Endometrial microvascular endothelial cells (primary cell): ENCODE results near the gene PRSS23. TPM values are rescaled to one million over a fixed set of nuclear protein-coding genes. Genes with fewer than 3 reads are reported as not detected.
"Not testable (repeated sequence)": the region's sequence is repeated elsewhere in the genome, so short reads cannot be mapped to it uniquely, and the experiment has no call there.

Source experiments
- in situ Hi-C: cut with HindIII; loops from 2 replicates; pipeline ENCODE4 v1.10.0; 2017; ENCODE audit warnings: low sequenced_read_pairs, low pct_unique_long_range_greater_than_20kb; ENCODE audit errors: inconsistent ontology term
- total RNA-seq: library from RNA; depleted of rRNA; stranded (reverse); fragments of >200 nt; gene quantifications from one replicate; pipeline ENCODE4 v1.2.3, GENCODE V29; 2015; ENCODE audit errors: inconsistent ontology term

The PRSS23 gene
- total RNA-seq, 1 donor from 2014 or later, result 444 TPM

DNA sequence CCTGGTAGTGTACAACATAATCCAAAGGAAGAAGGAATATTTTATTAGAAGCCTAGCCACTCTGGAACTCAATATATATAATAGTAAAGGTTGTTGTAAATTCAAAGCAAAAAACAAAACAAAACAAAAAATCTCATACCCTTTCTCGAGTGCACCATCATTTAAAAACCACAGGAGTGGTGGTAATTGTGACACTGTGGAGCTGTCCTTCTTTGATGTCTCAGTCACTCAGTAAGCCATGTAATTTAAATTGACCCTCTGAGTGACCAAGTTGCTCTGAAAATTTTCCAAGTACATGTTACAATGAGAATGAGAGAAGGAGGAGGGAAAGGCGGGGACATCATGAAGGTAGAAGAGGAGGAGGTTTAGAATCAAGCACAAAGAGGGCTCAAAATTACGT is 6.6 kb downstream of the PRSS23 start:
- in situ Hi-C loops, result no loop called here

DNA sequence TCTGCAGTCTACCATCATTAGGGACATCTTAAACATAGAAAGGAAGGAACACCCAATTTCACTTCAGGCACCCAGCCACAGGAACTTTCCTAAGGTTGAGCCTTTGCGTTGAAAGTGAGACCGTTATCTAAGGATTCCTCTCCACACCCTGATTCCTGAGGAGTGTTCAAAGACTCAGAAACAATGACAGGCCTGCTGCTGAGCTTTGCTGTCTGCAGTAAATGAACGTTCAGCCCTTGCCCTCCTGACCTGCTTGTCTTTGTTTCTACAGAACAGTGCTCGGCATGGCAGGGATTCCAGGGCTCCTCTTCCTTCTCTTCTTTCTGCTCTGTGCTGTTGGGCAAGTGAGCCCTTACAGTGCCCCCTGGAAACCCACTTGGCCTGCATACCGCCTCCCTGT is 7.0 kb downstream of the PRSS23 start:
- in situ Hi-C loops, result no loop called here

DNA sequence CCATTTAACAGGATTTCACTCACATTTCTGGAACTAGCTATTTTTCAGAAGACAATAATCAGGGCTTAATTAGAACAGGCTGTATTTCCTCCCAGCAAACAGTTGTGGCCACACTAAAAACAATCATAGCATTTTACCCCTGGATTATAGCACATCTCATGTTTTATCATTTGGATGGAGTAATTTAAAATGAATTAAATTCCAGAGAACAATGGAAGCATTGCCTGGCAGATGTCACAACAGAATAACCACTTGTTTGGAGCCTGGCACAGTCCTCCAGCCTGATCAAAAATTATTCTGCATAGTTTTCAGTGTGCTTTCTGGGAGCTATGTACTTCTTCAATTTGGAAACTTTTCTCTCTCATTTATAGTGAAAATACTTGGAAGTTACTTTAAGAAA is 9.2 kb downstream of the PRSS23 start:
- in situ Hi-C loops, result no loop called here

DNA sequence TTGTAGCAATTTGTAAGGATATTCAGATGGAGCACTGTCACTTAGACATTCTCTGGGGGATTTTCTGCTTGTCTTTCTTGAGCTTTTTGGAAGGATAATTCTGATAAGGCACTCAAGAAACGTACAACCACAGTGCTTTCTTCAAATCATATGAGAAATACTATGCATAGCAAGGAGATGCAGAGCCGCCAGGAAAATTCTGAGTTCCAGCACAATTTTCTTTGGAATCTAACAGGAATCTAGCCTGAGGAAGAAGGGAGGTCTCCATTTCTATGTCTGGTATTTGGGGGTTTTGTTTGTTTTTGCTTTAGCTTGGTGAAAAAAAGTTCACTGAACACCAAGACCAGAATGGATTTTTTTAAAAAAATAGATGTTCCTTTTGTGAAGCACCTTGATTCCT is 9.9 kb downstream of the PRSS23 start:
- in situ Hi-C loops, result no loop called here

DNA sequence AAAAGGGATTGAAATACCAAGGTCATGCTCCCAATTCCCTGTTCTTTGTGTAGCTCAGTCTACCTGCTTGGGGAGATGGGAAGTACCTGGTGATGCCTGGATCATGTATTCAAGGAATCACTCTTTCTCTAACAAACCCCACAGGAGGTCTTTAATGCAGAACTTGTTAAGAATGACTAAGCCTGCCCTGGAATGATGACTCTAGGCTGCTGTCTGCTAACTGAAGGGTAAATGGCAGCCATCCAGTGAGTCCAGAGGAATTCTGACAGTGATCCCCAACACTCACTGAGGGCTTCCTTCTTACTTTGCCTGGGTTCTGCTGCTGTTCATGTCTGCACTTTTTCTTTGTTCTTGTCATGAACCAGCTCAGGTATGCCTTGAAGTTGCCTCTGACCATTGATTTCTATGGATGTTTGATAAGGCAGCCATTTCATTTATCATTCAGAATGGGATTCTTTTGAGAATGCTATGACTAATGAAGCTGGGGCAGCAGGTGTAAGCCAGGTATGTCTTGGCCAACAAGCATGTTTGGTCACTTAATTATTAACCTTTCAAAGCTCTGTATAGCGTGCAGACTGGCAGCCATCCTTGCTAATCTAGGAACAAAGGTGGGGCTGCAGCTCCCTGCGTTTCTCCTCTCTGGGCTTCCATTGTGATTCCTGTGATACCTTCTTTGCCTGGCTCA is 11.4 kb downstream of the PRSS23 start:
- in situ Hi-C loops, result no loop called here

DNA sequence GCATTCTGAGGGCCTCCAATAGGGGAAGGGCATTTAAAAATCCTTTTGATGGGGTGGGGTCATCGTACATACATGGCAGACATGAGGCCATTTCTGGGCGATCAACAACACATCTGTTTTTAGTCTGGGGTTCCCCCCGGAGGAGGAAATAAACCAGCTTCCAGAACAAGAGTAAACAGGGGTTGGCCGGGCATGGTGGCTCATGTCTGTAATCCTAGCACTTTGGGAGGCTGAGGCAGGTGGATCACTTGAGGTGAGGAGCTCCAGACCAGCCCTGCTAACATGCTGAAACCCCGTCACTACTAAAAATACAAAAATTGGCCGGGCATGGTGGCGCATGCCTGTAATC is 12.0 kb downstream of the PRSS23 start:
- in situ Hi-C loops, result no loop called here

DNA sequence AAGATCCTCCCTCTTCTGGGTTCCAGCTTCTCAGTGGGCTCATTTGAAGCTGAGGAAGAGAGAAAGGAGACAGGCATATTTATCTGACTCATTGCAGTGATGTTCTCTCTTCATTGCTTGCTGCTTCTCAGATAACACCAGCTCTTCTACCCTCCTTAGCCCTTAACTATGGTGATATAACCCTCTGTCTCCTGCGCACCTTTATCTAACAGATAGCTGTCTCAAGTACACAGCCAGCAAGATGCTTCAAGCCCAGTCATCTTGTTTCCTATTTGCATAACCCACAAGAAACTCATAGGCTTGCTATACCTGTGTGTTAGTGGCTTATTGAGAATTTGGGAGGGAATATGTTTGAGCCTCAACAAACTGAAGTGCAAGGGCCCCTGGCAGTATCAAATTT is 12.6 kb downstream of the PRSS23 start:
- in situ Hi-C loops, result no loop called here

DNA sequence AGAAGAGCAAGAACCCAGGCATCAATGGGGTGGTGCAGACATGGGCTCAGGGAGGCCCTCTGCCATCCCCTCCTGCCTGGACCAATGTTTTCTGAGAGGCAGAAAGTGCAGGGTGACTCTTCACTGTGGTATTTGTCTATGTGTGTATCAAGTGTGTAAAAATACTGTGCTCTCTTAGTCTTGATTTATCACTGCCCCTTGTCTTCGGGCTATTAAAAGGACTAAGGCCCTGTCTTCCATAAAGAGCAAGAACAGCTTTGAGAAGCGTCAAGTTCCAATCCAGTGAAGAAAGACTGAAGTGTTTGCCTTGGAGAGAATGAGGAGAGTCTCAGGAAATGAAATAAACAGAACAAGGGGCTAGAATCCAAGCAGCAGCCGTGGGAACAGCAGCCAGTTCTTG is 14.4 kb downstream of the PRSS23 start:
- in situ Hi-C loops, result no loop called here

DNA sequence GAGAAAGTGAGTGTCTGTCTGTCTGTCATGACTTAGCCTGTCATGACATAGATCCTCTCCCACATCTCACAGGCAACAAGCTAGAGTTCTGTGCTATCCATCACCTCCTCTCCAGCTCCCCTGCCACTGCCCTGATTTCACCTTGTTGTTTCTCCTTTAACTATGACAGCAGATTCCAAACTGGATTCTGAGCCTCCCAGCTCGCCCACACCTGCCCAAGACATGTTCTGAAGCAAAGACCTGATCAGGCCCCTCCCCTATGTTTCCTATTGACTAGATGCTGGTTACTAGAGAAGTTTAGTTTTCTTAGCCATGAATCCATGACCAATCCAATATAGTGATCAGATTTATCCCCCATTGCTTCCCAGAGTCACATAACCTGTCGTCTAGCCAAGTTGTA is 15.4 kb downstream of the PRSS23 start:
- in situ Hi-C loops, result no loop called here

DNA sequence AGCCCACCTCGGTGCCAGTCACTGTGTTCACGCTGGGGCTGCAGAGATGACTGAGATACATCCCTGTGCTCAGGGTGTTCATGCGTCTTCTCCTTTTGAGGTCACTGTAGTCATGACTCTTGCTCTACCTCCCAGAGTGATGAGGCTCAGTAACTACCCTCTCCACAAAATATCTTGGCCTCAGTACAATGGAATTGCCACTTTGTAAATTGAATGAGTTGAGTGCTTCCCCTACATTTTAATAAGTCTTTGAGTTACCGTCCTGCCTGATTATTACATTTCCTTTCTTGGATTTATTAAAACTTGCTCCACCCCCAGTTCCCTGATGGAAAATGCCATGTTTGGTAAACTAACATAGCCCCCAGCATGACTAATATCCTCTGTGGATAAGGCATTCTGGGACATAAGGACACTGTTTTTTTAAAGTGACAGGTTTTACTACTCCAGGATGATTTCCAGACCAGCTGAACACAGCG is 15.9 kb downstream of the PRSS23 start:
- in situ Hi-C loops, result no loop called here

DNA sequence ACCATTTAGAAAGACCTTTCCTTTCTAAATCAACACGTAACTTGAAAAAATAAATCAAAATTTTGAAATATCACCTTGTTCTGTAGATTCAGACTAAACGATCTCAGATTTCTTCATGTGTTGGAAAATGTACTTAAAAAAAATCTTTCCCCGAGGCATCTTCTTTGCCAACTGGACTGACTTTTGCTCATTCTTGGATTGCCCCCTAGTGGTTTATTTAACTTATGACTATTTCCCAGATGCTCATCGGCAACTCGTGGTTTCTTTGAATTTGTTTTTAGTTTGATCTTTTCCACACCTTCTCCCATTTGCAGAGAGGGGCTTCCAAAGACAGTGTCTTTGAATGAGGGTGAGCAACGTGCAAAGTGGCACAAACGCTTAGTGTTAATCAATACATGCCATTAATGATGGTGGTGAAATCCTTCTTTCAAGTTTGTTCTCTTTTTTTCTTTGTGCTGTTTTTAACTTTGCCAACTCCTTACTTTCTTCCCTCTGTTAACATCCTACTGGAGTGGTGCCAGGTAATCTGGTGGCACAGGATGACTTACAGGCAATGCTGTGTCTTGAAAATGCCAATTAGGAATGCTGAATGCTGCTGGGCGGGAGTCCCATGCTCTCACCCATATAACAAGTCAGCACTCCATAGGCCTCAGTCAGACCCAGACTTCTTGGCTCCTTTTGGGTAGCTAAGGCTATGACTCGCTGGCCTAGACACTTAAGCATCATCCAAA is 18.3 kb downstream of the PRSS23 start:
- in situ Hi-C loops, result no loop called here

DNA sequence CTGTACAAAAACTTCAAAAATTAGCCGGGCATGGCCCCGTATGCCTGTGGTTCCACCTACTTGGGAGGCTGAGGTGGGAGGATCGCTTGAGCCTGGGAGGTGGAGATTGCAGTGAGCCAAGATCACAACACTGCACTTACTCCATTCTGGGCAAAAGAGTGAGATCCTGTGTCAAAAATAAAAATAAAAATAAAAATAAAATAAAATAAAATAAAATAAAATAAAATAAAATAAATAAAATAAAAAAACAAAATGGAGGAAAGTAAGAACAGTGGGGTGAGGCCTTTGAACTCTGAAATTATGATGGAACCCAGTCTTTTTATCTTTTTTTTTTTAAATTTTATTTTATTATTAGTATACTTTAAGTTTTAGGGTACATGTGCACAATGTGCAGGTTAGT is 23.8 kb downstream of the PRSS23 start:
- in situ Hi-C loops, result not testable (repeated sequence)

DNA sequence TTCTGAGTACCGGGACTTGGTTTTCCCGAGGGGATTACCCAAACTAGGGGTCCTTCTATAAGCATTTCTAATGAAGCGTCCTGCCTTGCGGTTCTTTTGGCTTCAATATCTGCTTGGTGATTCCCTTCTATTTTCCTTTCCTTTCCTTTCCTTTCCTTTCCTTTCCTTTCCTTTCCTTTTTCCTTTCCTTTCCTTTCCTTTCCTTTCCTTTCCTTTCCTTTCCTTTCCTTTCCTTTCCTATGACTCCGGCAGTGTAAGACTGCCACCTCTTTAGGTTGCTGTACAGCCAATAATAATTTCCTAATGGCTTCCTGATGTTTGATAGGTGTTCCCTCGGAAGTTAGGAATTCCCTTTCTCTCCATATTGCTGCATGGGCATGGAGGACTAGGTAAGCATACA is 34.0 kb downstream of the PRSS23 start:
- in situ Hi-C loops, result not testable (repeated sequence)

DNA sequence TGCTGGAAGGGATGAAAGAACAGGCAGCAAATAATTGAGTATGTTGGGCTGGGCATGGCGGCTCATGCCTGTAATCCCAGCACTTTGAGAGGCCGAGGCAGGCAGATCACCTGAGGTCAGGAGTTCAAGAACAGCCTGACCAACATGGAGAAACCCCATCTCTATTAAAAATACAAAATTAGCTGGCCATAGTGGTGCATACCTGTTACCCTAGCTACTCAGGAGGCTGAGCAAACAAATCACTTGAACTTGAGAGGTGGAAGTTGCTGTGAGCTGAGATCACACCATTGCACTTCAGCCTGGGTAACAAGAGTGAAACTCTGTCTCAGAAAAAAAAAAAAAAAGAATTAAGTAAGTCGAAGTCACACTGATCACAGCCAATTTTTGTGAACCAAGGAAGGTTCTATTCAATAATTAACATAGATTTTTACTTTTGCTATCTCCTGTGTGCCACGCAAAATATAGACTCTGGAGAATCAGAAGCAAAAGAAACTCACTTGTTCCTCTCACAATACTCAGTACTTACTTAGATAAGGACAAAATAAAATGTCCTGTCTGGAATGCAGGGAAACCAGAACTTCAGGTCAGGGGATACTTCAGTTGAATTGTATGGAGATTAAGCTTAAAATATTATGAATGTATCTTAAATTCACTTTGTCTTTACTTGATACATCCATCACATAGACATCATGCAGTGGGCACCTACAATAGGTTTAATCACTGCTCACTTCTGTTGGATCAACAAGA is 44.6 kb downstream of the PRSS23 start:
- in situ Hi-C loops, result not testable (repeated sequence)

DNA sequence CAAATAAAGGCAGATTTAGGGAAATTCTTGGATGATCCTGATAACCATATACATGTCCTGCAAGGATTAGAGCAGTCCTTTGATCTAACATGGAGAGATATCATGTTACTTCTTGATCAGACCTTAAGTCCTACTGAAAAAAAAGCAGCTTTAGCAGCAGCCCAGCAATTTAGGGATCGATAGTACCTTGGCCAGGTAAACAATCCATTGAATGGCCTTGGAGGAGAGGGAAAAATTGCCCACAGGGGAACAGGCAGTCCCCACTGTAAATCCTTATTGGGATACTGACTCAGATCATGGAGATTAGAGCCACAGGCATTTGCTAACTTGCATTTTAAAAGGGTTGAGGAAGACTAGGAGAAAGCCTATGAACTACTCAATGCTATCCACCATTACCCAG is 47.8 kb downstream of the PRSS23 start:
- in situ Hi-C loops, result no loop called here

DNA sequence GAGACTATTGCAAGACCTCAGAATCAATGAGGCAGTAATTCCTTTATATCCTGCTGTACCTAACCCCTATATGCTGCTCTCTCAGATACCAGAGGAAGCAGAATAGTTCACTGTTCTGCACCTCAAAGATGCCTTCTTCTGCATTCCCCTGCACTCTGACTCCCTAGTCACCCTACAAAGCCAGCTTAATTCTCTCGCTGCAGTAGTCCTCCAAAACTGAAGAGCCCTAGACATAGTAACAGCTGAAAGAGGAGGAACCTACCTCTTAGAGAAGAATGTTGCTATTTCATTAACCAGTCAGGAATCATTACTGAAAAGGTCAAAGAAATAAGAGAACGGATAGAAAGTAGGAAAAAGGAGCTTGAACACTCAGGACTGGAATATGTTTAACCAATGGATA is 49.3 kb downstream of the PRSS23 start:
- in situ Hi-C loops, result no loop called here
